PC-3 (cell line): Measurements from ENCODE around the gene STMND1.

Experiments
- CTCF ChIP-seq: fragments of 300-600 bp; sonication (generic); conservative IDR thresholded peaks from 2 replicates; pipeline ENCODE4 v1.5.1; 2017; ENCODE audit warnings: antibody characterized with exemption, low read depth, mild to moderate bottlenecking, low read length
- EZH2 ChIP-seq: fragments of 300-600 bp; sonication (generic); IDR thresholded peaks from one replicate; pipeline ENCODE4 v1.6.1; 2017; ENCODE audit warnings: antibody characterized with exemption, mild to moderate bottlenecking, low read length; ENCODE audit not compliant: unreplicated experiment

- TF ChIP-seq CTCF, result no peak
- TF ChIP-seq EZH2, result no peak
Measured at GRCh38 chr6:17107863-17108262, 6.0 kb downstream of the STMND1 start.
